Smooth muscle cell of bladder (primary cell): ENCODE results near the gene OR52A1. TPM values are rescaled to one million over a fixed set of nuclear protein-coding genes. Genes with fewer than 3 reads are reported as not detected.

Experiments
- total RNA-seq: library from RNA; depleted of rRNA; stranded (reverse); fragments of >200 nt; gene quantifications from 2 replicates; pipeline ENCODE4 v1.2.3, GENCODE V29; 2014

Gene OR52A1
- total RNA-seq = not detected in 2 replicates

GRCh38 chr11:5154657-5155056 is at the start of gene OR52A1:
OR52A1 (minus strand) TSS chr11:5154757; CDS start chr11:5152369, 2,388 bp downstream.

GRCh38 chr11:5200582-5200981 is 46.0 kb upstream of the OR52A1 start, which contains the start of gene OR51V1:
OR51V1 (minus strand) TSS chr11:5200682; CDS start chr11:5200682, 0 bp downstream.

GRCh38 chr11:5137996-5138395 is 16.6 kb downstream of the OR52A1 start, which contains the start of gene OR52A5:
OR52A5 (minus strand) TSS chr11:5138356; CDS start chr11:5132642, 5,714 bp downstream.

Other genes starting within 250 kb of the OR52A1 start
- not detected in 2 replicates for gene OR51G2, start 235.4 kb downstream of the OR52A1 start, total RNA-seq
- not detected in 2 replicates for gene OR51G1, start 230.4 kb downstream of the OR52A1 start, total RNA-seq
- not detected in 2 replicates for gene OR51A4, start 207.2 kb downstream of the OR52A1 start, total RNA-seq
- not detected in 2 replicates for gene OR51A2, start 199.0 kb downstream of the OR52A1 start, total RNA-seq
- under 0.01 TPM in 1 of 2 replicates, not detected in the other for gene OR51L1, start 159.9 kb downstream of the OR52A1 start, total RNA-seq
- not detected in 2 replicates for gene OR52J3, start 108.2 kb downstream of the OR52A1 start, total RNA-seq
- not detected in 2 replicates for gene OR52E2, start 95.1 kb downstream of the OR52A1 start, total RNA-seq
- not detected in 2 replicates for gene OR52E1, start 85.2 kb downstream of the OR52A1 start, total RNA-seq
- gene OR52A5, start 16.4 kb downstream of the OR52A1 start, total RNA-seq = not detected in 2 replicates
- gene OR51V1, start 45.9 kb upstream of the OR52A1 start, total RNA-seq = not detected in 2 replicates
- not detected in 2 replicates for gene HBB, start 72.3 kb upstream of the OR52A1 start, total RNA-seq
- gene HBD, start 79.7 kb upstream of the OR52A1 start, total RNA-seq = not detected in 2 replicates
- gene HBG1, start 95.1 kb upstream of the OR52A1 start, total RNA-seq = not detected in 2 replicates
- not detected in 2 replicates for gene HBG2, start 100.0 kb upstream of the OR52A1 start, total RNA-seq
- gene HBE1, start 115.2 kb upstream of the OR52A1 start, total RNA-seq = 0.14 TPM in 1 of 2 replicates, not detected in the other
- gene OR51B4, start 147.2 kb upstream of the OR52A1 start, total RNA-seq = not detected in 2 replicates
- 0.18 TPM in 1 of 2 replicates, not detected in the other for gene OR51B2, start 169.5 kb upstream of the OR52A1 start, total RNA-seq
- gene OR51B5, start 188.8 kb upstream of the OR52A1 start, total RNA-seq = 0.18 and 0.28 TPM in 2 replicates
- not detected in 2 replicates for gene OR51B6, start 196.8 kb upstream of the OR52A1 start, total RNA-seq
- not detected in 2 replicates for gene OR51M1, start 229.1 kb upstream of the OR52A1 start, total RNA-seq